CD14-positive monocyte (primary cell): ENCODE measurements around the gene NAA38. TPM values are rescaled to one million over a fixed set of nuclear protein-coding genes. Genes with fewer than 3 reads are reported as not detected.
A peak's percentile ranks its signal among the peaks of the same experiment; 100 is the strongest.
"Not testable (repeated sequence)": the region's sequence is repeated elsewhere in the genome, so short reads cannot be mapped to it uniquely, and the experiment has no call there.

ENCODE experiments used
- DNase-seq, 3 donors: peaks; one replicate each; pipeline ENCODE4 v3.0.0-alpha.2; 2011 to 2022
- H2AFZ ChIP-seq: 2 replicates; pipeline ENCODE4 v1.6.0; 2012; ENCODE audit warnings: mild to moderate bottlenecking, low read depth, low read length, inconsistent platforms; ENCODE audit not compliant: insufficient read depth, poor library complexity, severe bottlenecking
- H3K27ac ChIP-seq, 2 donors: 1 replicate in 1 of 2; 2 replicates in 1 of 2; pipeline ENCODE4 v1.5.1; 2012 to 2013; ENCODE audit warnings: low read length in 2 of 2, control low read depth in 1 of 2, inconsistent platforms in 1 of 2, low read depth in 1 of 2, mild to moderate bottlenecking in 1 of 2
- H3K27me3 ChIP-seq, 2 donors: one replicate each; pipeline versions ENCODE4 v1.6.0 to v1.6.1; 2011 to 2013; ENCODE audit warnings: low read length in 2 of 2; ENCODE audit not compliant: control insufficient read depth in 2 of 2, insufficient read depth in 2 of 2
- H3K36me3 ChIP-seq, 2 donors: replicated peaks in 1 of 2; 1 replicate in 1 of 2; 2 replicates in 1 of 2; pipeline versions ENCODE4 v1.5.1 to v1.6.1; 2012 to 2013; ENCODE audit warnings: low read length in 2 of 2, control low read depth in 1 of 2, inconsistent platforms in 1 of 2, mild to moderate bottlenecking in 1 of 2; ENCODE audit not compliant: insufficient read depth in 2 of 2, control insufficient read depth in 1 of 2
- H3K4me1 ChIP-seq, 2 donors: 1 replicate in 1 of 2; 2 replicates in 1 of 2; pipeline versions ENCODE4 v1.5.1 to v1.6.1; 2012 to 2013; ENCODE audit warnings: low read length in 2 of 2, control low read depth in 1 of 2, inconsistent platforms in 1 of 2, mild to moderate bottlenecking in 1 of 2, moderate library complexity in 1 of 2; ENCODE audit not compliant: insufficient read depth in 2 of 2, control insufficient read depth in 1 of 2
- H3K4me2 ChIP-seq: replicated peaks from 2 replicates; pipeline ENCODE3; 2012; ENCODE audit warnings: low read length, moderate library complexity, mild to moderate bottlenecking; ENCODE audit not compliant: poor library complexity, severe bottlenecking; ENCODE audit errors: extremely low read depth
- H3K4me3 ChIP-seq, 3 experiments: fragments of 200-600 bp in 1 of 3; sonication (generic) in 1 of 3; replicated peaks in 1 of 3; 1 replicate in 2 of 3; 2 replicates in 1 of 3; pipeline ENCODE4 v1.5.1; 2011 to 2013; ENCODE audit warnings: low read length in 3 of 3, mild to moderate bottlenecking in 3 of 3, control low read depth in 2 of 3, low read depth in 2 of 3, inconsistent platforms in 1 of 3, moderate library complexity in 1 of 3
- H3K79me2 ChIP-seq: 2 replicates; pipeline ENCODE4 v1.6.0; 2012; ENCODE audit warnings: mild to moderate bottlenecking, control low read depth, inconsistent platforms, low read length, moderate library complexity; ENCODE audit not compliant: insufficient read depth
- H3K9ac ChIP-seq: 2 replicates; pipeline ENCODE4 v1.6.0; 2017; ENCODE audit warnings: low read length, mild to moderate bottlenecking; ENCODE audit not compliant: insufficient read depth, poor library complexity, severe bottlenecking
- H3K9me3 ChIP-seq, 2 donors: replicated peaks in 1 of 2; 1 replicate in 1 of 2; 2 replicates in 1 of 2; pipeline versions ENCODE4 v1.5.1 to v1.6.1; 2012 to 2013; ENCODE audit warnings: low read length in 2 of 2, control low read depth in 1 of 2; ENCODE audit not compliant: control insufficient read depth in 1 of 2, insufficient read depth in 1 of 2
- H4K20me1 ChIP-seq: 2 replicates; pipeline ENCODE4 v1.6.0; 2012; ENCODE audit warnings: mild to moderate bottlenecking, low read length, control low read depth, moderate library complexity; ENCODE audit not compliant: insufficient read depth
- H3K27ac Mint-ChIP-seq, 7 donors: one replicate each; pipeline ENCODE4 v1.8.0; 2020; ENCODE audit warnings: mild to moderate bottlenecking in 7 of 7, mixed read lengths in 7 of 7, moderate library complexity in 6 of 7, inconsistent platforms in 2 of 7
- H3K27me3 Mint-ChIP-seq, 3 donors: one replicate each; pipeline ENCODE4 v1.8.0; 2021 to 2022; ENCODE audit warnings: low read depth in 3 of 3, mild to moderate bottlenecking in 3 of 3, mixed read lengths in 3 of 3, moderate library complexity in 3 of 3, inconsistent platforms in 1 of 3
- H3K36me3 Mint-ChIP-seq, 2 donors: one replicate each; pipeline ENCODE4 v1.8.0; 2020; ENCODE audit warnings: mixed read lengths in 2 of 2, inconsistent platforms in 1 of 2, mild to moderate bottlenecking in 1 of 2
- H3K4me1 Mint-ChIP-seq: one replicate; pipeline ENCODE4 v1.8.0; 2020; ENCODE audit warnings: mild to moderate bottlenecking, mixed read lengths
- H3K4me3 Mint-ChIP-seq, 2 donors: one replicate each; pipeline ENCODE4 v1.8.0; 2020; ENCODE audit warnings: mild to moderate bottlenecking in 2 of 2, mixed read lengths in 2 of 2, moderate library complexity in 1 of 2
- H3K9me3 Mint-ChIP-seq, 7 donors: one replicate each; pipeline ENCODE4 v1.8.0; 2020 to 2022; ENCODE audit warnings: mixed read lengths in 7 of 7, mild to moderate bottlenecking in 6 of 7, moderate library complexity in 6 of 7, inconsistent platforms in 2 of 7
- CTCF ChIP-seq: fragments of 200-600 bp; IDR thresholded peaks from one replicate; pipeline ENCODE4 v1.8.0; 2022; ENCODE audit warnings: antibody characterized with exemption, mild to moderate bottlenecking
- WGBS: methylation state at CpG from one replicate; pipeline ENCODE4 v1.1.5; 2013; ENCODE audit warnings: missing lambda C conversion rate; ENCODE audit not compliant: insufficient coverage; 5-methylcytosine and 5-hydroxymethylcytosine counted together
- intact Hi-C, 2 donors: fragments of 100-400 bp; cut with micrococcal nuclease; formaldehyde crosslinking; loops; one replicate each; pipeline versions ENCODE4 v1.15.0 to v1.15.1; 2023
- polyA plus RNA-seq, 3 donors: library from polyadenylated mRNA; depleted of rRNA in 1 of 3; unstranded in 2 of 3; stranded (reverse) in 1 of 3; fragments of 300-500 nt in 2 of 3; fragments of >200 nt in 1 of 3; fragmentation: Illumina TruSeq in 2 of 3; gene quantifications; 1 replicate in 2 of 3; 2 replicates in 1 of 3; pipeline ENCODE4 v1.2.3, GENCODE V29; 2012 to 2021

The NAA38 gene
- polyA plus RNA-seq, 3 donors = 63.8 to 197 (median 148) TPM

DNA sequence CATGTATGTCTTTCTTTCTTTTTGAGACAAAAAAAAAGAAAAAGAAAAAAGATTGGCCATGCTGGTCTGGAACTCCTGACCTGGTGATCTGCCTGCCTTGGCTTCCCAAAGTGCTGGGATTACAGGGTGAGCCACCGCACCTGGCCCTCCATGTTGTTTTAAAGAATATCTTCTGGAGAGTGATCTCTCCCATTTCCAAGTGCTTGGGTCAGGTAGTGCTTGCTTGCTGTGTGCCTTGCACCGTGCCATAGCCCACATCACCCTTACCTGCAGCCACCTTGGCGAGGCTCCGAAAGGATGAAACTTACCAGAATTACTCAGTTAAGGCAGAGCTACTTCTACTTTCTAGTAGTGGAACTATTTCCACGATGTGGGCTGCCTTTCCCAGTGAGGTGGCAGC, 42.4 kb downstream of the NAA38 start:
- Mint-ChIP-seq H3K4me3 (no peak overlapping the region), H3K27ac (no peak overlapping the region), H3K9me3 (no peaks in the 10 kb centered on the region)

GRCh38 chr17:7811251-7811650, 46.1 kb downstream of the NAA38 start:
- Mint-ChIP-seq H3K4me3 (no peak overlapping the region), H3K27me3 (peaks cover 2 to 3% (median 3%) of the 10 kb centered on the region in 3 donors), H3K27ac (no peak overlapping the region), H3K36me3 (no peaks in the 10 kb centered on the region), H3K4me1 (peaks cover 13% of the 10 kb centered on the region), H3K9me3 (no peaks in the 10 kb centered on the region)
- Histone ChIP-seq H3K79me2 (no peaks in the 10 kb centered on the region), H3K27ac (no peak overlapping the region), H3K27me3 (no peaks in the 10 kb centered on the region), H3K9me3 (no peaks in the 10 kb centered on the region), H3K4me3 (no peak overlapping the region), H3K36me3 (no peaks in the 10 kb centered on the region), H3K4me1 (peaks cover 10 to 19% of the 10 kb centered on the region in 2 donors), H3K9ac (no peak overlapping the region), H4K20me1 (no peaks in the 10 kb centered on the region), H2AFZ (no peak overlapping the region), H3K4me2 (no peak overlapping the region)
- WGBS = 80% methylated on average over 2 of the region's 3 CpGs
- intact Hi-C loops = no loop called here
- TF ChIP-seq CTCF = no peak
- DNase-seq = peak in 1 of 3 donors; percentile 6

More for the DNA sequence above, 42.4 kb downstream of the NAA38 start:
- H3K4me1 Mint-ChIP-seq = peaks cover 7% of the 10 kb centered on the region
- intact Hi-C loops = no loop called here
- Histone ChIP-seq H3K4me2 (no peak overlapping the region), H3K9ac (no peak overlapping the region), H3K27me3 (no peaks in the 10 kb centered on the region), H3K27ac (no peak overlapping the region), H3K4me3 (no peak overlapping the region), H2AFZ (no peak overlapping the region), H3K9me3 (no peaks in the 10 kb centered on the region), H4K20me1 (no peaks in the 10 kb centered on the region), H3K79me2 (no peaks in the 10 kb centered on the region), H3K36me3 (no peaks in the 10 kb centered on the region), H3K4me1 (peaks cover 2 to 5% of the 10 kb centered on the region in 2 donors)
- no peaks in the 10 kb centered on the region for H3K36me3 Mint-ChIP-seq
- DNase-seq = no peak
- 100% methylated on average over 2 of the region's 5 CpGs for WGBS
- peaks cover 2 to 3% (median 2%) of the 10 kb centered on the region in 3 donors for H3K27me3 Mint-ChIP-seq
- no peak for TF ChIP-seq CTCF

- H3K27me3 Mint-ChIP-seq, H3K4me2 ChIP-seq: not testable (repeated sequence)
- peaks cover 13% of the 10 kb centered on the region for H3K4me1 Mint-ChIP-seq
These were observed 47.5 kb downstream of the NAA38 start for GRCh38 chr17:7809791-7810343.

More at GRCh38 chr17:7809791-7810343, 47.5 kb downstream of the NAA38 start:
- H3K4me1 ChIP-seq = peaks cover 10 to 19% of the 10 kb centered on the region in 2 donors
- H3K36me3 Mint-ChIP-seq, H3K9me3 Mint-ChIP-seq, H3K4me3 ChIP-seq, H3K27me3 ChIP-seq, H3K4me3 Mint-ChIP-seq, H3K9me3 ChIP-seq, H3K79me2 ChIP-seq, H2AFZ ChIP-seq, H3K36me3 ChIP-seq, intact Hi-C loops, H3K27ac ChIP-seq, H3K9ac ChIP-seq, H3K27ac Mint-ChIP-seq, H4K20me1 ChIP-seq, DNase-seq: not testable (repeated sequence)
- 70% methylated on average over 5 of the region's 9 CpGs for WGBS
